Measurements from ENCODE around the gene PLCB3. TPM values are rescaled to one million over a fixed set of nuclear protein-coding genes. Genes with fewer than 3 reads are reported as not detected.
"Not testable (repeated sequence)": the region's sequence is repeated elsewhere in the genome, so short reads cannot be mapped to it uniquely, and the experiment has no call there.

PLCB3 gene
- total RNA-seq, 1 donor from 2014 or later: 17.3 TPM

DNA sequence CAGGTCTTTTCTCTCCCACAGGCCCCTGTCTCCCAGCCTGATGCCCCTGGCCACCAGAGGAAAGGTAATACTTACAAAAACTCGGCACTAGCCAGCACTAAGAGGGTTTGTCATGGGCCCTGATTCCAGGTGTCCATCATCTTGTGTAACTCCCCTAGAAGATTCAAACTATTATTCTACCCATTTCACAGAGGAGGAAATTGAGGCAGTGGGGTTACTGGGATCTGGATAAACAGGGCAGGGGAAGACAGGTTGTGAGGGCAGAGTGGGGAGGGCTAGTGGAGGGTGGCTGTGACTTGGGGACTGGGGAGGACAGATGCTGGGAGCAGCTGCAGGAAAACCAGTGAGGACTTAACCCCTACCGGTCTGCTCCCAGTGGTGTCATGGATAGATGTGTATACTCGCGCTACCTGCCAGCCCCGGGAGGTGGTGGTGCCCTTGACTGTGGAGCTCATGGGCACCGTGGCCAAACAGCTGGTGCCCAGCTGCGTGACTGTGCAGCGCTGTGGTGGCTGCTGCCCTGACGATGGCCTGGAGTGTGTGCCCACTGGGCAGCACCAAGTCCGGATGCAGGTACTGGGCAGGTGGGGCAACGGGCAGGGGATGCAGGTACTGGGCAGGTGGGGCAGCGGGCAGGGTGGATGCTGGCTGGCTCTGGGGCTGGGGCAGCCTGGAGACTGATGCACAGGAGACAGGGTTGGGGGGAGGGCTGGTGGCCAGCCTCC lies 15.7 kb upstream of the PLCB3 start:
- no peak for DNase-seq (ENCODE audit: low read depth in 2 of 2)

DNA sequence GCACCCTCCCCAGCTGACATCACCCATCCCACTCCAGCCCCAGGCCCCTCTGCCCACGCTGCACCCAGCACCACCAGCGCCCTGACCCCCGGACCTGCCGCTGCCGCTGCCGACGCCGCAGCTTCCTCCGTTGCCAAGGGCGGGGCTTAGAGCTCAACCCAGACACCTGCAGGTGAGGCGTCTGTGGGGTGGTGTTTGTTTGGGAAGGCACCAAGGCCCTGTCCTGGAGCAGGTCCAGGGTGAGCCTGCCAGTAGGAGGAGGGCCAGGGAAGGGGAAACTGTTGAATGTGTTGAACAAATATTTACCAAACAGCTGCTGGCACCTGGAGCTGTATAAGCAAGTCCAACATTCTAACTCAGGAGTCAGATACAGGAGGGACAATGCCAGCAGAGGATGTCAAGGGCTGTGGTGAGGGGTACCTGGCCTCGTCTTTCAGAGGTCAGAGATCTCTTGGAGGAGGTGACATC lies 13.8 kb upstream of the PLCB3 start:
- no peak for DNase-seq (ENCODE audit: low read depth in 2 of 2)

DNA sequence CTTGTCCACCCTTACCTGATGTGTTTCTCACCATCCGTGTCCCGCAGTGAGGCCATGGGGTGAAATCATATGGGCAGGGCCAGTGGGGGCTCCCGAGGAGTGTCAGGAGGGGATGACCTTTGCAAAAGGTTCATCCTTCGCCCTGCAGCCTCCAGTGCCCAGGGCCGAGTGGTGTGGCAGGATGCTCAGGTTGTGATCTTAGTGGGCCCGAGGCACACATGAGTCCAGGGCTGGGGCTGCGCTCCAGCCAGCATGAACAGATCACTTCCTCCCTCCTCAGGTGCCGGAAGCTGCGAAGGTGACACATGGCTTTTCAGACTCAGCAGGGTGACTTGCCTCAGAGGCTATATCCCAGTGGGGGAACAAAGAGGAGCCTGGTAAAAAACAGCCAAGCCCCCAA lies 13.3 kb upstream of the PLCB3 start:
- no peak for DNase-seq (ENCODE audit: low read depth in 2 of 2)

DNA sequence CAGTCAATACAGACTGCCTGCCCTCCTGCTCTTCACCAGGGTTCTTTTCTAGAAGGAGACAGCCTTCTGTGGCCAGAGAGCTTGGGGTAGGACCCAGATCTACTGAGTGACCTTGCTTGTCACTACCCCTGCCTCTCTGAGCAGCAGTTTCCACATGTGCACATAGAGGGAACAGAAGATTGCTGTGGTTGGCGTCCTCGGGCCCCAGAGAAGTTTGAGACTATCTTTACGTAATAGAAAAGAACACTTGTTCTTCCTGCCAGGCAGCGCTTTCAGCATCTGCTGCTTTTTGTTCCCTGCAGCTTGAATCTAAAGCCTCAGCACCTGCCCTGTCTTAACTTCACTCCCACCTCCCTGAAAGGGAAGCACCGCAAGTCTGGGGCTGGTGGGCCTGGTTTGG lies 12.3 kb upstream of the PLCB3 start:
- no peak for DNase-seq (ENCODE audit: low read depth in 2 of 2)

DNA sequence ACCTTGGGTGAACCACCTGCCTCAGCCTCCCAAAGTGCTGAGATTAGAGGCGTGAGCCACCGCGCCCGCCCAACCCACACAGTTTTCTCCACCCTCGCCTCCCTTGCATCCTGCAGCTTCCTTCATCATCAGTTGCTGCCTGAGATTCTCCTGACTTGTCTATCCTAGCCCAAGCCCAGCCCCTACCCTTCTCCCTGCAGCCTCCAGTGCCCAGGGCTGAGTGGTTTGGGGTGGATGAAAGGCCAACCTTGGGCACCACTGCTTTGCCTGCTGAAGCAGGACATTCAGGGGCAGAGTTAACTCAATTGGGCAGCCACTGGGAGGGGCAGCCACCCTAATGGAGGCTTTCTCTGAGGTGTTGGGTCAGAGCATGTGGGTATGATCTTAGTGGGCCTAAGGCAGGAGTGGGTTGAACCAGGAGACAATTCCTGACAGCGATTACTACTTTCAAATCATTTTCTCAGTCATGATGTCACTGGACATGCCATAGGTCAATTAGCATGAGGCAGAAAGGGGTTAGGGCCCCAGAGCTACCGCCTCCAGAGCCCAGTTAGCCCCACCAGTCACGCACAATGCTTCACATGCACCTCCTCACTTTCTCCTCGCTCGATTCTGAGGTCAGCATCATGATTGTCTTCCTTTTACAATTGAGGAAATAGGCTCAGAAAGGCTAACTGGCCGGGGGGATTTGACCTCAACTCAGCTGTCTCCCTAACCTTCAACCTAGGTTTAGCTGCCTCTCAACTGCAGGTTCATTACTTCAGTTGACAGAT lies 11.5 kb upstream of the PLCB3 start:
- DNase-seq (ENCODE audit: low read depth in 2 of 2): no peak

DNA sequence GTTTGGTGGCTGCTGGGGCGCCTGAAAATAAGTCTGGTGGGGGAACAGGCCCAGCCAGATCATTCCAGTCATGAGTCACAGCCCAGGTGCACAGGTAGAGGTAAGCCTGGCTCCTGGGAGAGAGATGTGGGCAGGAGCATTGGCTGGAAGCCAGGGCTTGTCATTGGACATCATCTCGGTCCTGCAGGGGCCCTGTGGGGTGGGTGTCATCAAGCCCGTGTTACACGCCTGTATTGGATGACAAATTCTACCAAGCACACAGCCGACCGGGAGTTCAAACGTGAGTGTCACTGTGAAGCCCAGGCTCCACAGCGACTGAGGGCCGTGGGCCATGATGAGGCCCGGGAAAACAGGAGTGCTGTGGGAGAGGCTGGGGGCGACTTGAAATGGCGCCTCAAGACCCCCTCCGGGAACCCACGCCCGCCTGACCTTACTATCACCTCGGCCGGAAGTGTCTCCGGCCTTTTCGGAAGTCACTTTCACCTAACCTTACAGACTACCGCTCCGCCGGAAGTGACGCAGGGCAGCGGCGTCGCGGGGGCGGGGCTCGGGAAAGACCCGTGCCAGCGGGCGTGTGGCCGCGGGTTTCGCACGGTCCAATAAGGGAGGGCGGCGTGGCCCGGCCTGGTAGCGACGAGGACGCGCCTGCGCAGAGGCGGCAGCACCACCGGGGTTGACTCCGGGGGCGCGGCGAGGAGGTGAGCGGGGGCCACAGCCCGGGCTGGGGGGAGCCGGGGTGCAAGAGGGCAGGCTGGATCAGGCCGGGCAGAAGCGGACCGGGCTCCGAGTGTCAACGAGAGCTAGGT lies 10.7 kb upstream of the PLCB3 start, which contains the start of gene FKBP2:
Gene FKBP2, plus strand, starts transcription at position 661 of the 806 bp plus-strand sequence. CDS start 1,293 bp downstream, outside the sequence.
- peak; percentile 91 to 97 for DNase-seq (ENCODE audit: low read depth in 2 of 2)

DNA sequence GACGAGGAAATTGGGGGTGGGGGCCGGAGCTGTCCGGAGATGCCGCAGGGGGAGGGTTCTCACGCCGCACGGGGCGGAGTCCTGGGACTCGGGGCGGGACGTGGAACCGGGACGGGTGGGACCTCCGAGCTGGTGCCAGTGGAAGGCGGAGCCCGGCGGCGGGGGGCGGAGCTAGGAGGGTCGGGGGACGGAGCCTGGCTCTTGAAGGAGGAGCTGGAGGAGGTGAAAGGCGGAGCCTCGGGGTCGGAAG lies 10.2 kb upstream of the PLCB3 start:
- DNase-seq (ENCODE audit: low read depth in 2 of 2): peak in 1 of 2 donors; percentile 96

DNA sequence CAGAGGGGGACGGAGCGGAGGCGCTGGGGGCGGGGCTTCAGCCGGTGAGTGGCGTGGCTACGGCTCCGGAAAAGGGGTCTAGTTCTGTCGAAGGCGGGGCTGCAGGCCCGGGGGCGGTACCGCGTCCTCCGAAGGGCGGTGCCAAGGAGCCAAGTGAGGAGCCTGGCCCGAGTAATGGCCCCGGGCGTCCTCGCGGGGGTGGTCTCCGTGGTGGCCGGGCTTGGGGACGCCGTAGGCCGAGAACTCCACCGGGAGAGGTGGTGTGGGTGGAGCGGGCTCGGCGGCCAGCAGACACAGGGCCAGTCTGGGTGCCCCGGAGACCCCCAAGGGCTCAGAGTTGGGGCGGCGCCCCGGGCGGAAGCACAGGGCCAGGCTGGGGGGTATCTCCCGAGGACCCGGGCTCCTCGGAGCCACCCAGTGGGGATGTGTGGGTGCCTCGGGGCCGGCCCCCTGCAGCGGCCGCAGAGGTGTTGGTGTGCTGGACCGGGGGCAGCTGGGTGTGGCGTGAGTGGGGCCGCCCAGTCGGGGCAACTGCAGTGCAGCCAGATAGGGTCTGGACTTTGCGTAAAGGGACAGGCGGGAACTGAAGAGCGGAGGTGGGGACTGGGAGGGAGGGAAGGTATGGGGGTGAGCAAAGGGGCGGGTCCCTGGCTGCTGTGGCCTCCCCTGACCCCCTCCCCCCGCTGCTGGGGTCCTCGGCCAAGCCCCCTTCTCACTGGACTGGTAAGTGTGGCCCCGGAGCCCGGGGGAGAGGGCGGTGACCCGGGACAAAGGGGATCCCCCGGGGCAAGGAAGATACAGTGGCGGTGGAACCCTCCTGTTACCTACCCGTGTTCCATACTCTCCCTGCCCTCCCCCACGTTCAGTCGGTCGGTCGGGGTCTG lies 9.6 kb upstream of the PLCB3 start:
- DNase-seq (ENCODE audit: low read depth in 2 of 2): peak in 1 of 2 donors; percentile 100

DNA sequence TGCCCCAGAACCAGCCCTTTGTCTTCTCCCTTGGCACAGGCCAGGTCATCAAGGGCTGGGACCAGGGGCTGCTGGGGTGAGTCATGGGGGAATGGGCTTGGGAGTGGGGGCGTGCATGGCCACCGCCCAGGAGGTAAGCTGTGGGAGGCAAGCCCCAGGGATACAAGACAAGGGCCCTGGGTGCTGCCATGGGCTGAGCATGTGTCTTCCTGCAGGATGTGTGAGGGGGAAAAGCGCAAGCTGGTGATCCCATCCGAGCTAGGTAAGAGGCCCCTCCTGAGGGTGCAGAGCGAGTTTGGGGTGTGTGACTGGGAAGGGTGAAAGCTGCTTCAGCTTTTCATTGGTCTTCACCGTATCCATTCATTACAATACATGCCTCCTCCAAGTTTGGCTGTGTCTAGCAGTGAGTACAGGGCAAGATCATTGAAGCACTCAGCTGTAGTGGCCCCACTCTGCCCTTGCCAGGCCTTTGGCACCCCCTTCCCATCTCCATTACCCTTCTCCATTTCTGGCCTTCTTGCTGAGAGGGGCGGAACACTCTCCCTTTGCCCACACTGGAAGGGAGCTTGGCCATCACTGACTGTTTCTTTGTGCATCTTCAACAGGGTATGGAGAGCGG lies 8.0 kb upstream of the PLCB3 start:
- no peak for DNase-seq (ENCODE audit: low read depth in 2 of 2)

DNA sequence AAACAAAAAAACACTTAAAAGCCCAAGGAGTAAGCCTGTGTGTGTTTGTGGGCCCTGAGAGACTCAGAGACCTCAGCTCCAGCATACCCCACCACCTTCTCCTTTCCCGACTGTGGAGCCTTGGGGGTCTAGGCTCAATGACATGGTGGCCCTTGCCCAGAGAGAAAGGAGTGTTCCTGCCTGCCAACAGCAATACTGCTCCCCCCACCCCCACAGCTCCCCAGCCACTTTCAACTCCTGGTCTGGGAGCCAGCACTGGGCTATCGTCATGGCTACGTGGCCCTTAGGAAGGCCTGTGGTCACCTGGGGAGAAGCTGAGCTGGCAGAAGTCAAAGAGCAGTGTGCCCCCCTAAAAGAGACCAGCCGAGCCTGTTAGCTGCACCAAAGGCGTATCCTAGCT lies 7.2 kb upstream of the PLCB3 start:
- DNase-seq (ENCODE audit: low read depth in 2 of 2): no peak

DNA sequence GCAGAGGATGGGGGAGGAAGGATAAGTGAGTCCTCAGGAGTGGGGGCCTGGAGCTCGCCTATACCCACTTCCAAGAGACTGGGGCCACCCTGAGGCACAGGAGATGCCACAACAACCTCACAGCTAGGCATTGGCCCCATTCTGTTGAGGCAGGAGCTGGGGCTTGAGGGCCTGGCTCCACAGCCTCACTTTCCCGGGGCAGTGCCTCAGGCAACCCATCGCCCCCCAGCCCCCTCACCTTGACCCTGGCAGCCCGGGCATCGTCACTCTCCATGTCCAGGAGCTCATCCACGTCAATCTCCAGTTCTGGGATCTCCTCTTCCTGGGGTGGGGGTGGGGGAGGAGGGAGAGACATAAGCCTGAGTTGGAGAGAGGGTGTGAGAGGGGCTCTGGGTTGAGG lies 6.4 kb upstream of the PLCB3 start:
- DNase-seq (ENCODE audit: low read depth in 2 of 2): no peak

DNA sequence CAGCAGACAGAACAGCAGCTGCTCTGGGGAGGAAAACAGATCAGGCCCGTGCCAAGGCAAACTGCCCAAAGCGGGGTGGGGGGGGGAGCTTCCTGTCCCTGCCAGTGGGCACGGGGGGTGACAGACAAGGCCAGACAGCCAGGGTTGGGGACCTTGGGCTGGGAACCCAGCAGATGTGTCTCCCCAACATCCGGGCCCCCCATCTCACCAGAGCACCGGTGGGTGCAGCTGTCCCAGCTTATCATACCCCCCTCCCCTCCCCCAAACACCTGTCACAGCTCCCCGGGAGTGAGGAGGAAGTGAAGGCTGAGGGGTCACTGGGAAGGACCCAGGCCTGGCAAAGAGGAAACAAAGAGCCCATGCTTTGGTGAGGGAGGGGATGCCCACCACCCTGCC lies 5.9 kb upstream of the PLCB3 start:
- no peak for DNase-seq (ENCODE audit: low read depth in 2 of 2)

DNA sequence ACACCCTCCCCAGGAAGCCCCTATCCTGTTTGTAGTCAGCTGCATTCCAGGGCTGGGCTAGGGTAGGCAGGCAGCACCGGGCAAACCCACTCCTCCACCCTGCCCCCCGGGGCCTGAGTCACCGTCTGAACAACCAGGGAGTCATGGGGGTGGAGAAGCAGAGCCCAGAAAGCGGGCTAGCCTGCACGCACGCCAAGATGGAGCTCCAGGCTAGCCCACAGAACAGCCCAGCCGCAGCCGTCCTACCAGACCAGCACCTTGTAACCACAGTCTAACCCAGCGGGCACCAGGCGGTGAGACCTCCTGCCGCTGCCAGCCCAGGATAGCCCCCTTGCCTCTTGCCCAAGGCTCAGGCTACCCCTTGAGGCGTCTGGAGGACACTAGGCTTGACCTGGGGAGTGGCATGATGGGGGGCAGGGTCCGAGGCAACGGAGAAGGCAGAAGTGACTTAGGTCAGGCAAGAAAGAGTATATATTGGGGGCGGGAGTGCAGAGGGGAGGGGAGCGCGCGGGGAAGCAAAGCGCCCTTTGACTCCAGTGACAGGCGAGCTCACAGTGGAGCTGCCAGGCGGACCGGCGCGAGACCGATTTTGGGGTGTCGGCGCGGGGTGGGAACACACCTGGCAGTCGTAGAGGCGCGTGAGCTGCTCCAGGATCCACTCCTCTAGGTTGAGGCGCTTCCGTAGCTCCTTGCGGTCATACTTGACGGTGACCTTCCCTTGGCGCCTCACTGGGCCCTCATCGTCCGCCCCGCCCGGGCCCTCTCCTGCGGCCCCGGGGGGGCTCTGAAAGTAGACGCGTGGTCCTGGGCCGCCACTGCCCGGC lies 5.3 kb upstream of the PLCB3 start:
- peak in 1 of 2 donors; percentile 90 for DNase-seq (ENCODE audit: low read depth in 2 of 2)

DNA sequence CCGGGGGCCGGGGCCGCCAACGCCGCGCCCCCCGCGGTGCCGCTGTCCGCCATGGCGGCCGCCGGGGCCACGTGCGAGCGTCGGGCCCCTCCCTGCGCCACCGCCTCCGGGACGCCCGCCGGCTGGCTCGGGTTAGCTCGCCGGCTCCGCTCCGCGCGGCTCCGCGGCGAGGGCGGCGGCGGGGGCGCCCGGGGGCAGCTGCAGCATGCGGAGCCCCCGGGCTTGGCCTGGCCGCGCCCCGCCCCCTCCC lies 4.8 kb upstream of the PLCB3 start:
- not testable (repeated sequence) for DNase-seq (ENCODE audit: low read depth in 2 of 2)

DNA sequence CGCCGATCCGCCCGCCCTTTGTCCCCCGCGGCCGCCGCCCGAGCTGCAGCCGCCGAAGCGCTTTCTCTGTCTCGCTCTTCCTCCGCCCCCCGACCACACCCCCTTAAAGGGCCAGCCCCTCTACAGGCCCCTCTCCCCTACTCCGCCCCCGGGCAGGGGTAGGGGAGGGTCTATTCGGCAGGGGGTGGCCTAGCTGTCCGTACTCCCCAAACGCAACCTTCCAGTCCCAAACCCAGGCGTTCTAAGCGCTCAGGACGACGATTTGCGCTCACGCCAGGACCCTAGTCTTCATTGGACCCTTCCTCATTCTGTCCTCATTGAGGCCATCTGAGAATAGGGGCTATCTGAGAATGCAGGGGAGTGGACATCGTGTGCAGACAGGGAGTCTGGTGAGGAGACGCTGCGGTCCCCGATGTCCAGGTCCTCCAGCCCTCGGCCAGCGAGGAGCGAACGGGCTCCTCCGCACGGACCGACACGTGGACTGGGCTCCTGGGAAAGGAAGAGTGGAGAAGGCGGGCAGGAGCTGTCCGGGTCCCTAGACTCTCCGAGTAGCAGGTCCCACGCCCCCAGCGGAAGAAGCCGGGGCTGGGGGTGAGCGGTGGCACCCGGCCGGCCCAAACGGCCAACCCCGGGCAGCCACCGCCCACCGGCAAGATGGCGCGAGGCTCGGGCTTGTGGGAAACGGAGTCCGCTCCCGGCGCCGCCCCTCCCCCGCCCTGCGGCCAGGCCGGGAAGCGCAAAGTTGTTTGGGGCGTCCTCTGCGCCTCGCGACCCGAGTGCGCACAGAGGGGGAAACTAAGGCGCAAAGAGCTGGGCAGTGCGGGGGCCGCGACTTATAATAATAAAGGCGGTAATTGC lies 4.2 kb upstream of the PLCB3 start, which contains the start of gene PPP1R14B:
Gene PPP1R14B, minus strand, starts transcription at position 73 of the 858 bp plus-strand sequence. CDS start 270 bp downstream, outside the sequence.
- DNase-seq (ENCODE audit: low read depth in 2 of 2): peak; percentile 51 to 89

DNA sequence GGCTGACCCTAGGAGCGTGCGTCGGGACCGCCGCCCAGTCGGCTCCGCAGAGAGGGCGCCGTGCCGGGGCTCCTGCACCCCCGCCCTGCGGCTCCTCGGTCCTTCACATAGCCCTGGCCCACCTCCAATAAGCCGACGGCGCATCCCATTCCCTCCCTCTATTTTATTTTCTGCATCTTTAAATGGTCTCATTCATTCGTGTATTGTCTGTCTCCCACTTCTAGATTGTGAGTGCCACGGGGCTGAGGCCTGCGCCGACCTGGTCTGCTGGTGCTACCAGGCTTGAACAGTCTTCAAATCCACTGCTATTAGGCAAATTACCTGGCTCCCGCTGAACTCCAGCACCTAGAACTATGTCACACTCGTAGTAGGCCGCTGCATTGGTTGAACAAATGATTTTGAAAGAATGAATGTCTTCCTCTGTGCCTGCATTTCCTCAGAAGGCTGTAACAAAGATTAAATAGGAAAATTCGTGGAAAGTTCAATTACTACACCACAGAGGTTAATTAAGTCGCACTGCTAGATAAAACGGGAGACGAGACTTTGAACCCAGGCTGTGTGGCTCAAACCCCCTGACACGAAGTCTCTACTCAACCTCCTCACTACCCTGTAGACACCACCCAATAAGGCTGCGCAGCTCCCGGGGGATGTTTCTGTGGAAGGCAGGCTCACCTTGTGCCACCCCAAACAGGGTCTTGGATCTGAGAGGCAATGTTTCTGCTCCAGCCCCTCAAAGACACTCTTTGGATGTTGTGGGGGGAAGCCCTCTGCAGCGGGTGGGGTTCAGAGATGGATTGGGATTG lies 3.4 kb upstream of the PLCB3 start:
- no peak for DNase-seq (ENCODE audit: low read depth in 2 of 2)

DNA sequence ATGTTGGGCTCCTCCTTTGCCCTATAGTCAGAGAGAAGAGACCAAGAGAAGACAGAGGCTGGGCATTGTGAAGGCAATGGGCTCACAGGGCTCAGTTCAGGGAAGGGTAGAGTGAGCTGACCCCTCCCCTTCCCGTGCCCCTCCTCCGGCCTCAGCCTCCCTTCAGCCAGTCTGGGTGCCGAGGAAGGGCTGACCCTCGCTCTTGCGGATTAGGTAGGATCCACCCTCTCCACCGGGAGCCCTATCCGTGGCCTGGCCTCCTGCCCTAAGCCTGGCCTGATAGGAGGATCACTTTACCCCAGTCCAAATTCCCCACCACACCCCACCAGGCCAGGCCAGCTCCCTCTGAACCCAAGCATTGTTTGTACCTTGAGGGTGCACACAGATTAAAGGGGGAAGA lies 2.8 kb upstream of the PLCB3 start:
- no peak for DNase-seq (ENCODE audit: low read depth in 2 of 2)

DNA sequence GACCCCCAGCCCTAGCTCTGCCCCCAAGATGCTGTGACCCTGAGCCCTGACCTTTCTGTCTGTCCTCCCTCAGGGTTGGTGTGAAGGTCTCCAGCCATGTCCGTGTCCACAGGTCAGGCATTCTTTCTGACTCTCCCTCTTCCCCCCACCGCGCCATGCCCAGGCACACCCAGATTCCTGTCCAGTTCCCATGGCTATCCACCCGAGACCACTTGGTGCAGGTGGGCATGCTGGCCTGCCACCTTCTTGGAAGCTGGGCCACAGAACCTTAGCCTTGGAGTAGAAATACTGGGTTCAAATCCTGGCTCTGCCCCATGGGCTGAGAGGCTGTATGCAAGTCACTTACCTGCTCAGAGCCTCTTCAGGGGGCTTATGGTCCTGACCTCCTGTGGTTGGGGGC lies 2.3 kb upstream of the PLCB3 start:
- no peak for DNase-seq (ENCODE audit: low read depth in 2 of 2)

All from dermis microvascular lymphatic vessel endothelial cell (primary cell).